Activated effector memory CD4-positive, alpha-beta T cell treated with Interleukin-2 at 50 U/mL for 16 hours (primary cell): ENCODE measurements around the gene SERTM1.

Experiments
- DNase-seq: peaks from one replicate; pipeline ENCODE4 v3.0.0-alpha.2; 2020

The SERTM1 gene

GRCh38 chr13:36673838-36674326 is at the start of gene SERTM1:
Gene SERTM1, plus strand, starts transcription at chr13:36674020. Its CDS starts 21,059 bp downstream, at chr13:36695079.
- no peak for DNase-seq

GRCh38 chr13:36628377-36629056 is 45.3 kb upstream of the SERTM1 start:
- no peak for DNase-seq

GRCh38 chr13:36629057-36629385 is 44.8 kb upstream of the SERTM1 start:
- no peak for DNase-seq

GRCh38 chr13:36630181-36630803 is 43.5 kb upstream of the SERTM1 start:
- no peak for DNase-seq

GRCh38 chr13:36639610-36640009 is 34.2 kb upstream of the SERTM1 start:
- DNase-seq: no peak

- no peak for DNase-seq
Measured at GRCh38 chr13:36650611-36651010, 23.2 kb upstream of the SERTM1 start.

- no peak for DNase-seq
Measured at GRCh38 chr13:36665630-36666029, 8.2 kb upstream of the SERTM1 start.

GRCh38 chr13:36666477-36667229 is 7.2 kb upstream of the SERTM1 start:
- no peak for DNase-seq

- no peak for DNase-seq
Measured at GRCh38 chr13:36668316-36668715, 5.5 kb upstream of the SERTM1 start.

GRCh38 chr13:36673352-36673751 is 468 bp upstream of the SERTM1 start:
- no peak for DNase-seq

- DNase-seq: no peak
Measured at GRCh38 chr13:36674337-36675212, 755 bp downstream of the SERTM1 start.

- no peak for DNase-seq
Measured at GRCh38 chr13:36675213-36675536, 1.4 kb downstream of the SERTM1 start.

- no peak for DNase-seq
Measured at GRCh38 chr13:36680913-36681312, 7.1 kb downstream of the SERTM1 start.

- DNase-seq: no peak
Measured at GRCh38 chr13:36681894-36682624, 8.2 kb downstream of the SERTM1 start.

GRCh38 chr13:36683701-36684100 is 9.9 kb downstream of the SERTM1 start:
- DNase-seq: no peak

- no peak for DNase-seq
Measured at GRCh38 chr13:36685927-36686326, 12.1 kb downstream of the SERTM1 start.

- DNase-seq: no peak
Measured at GRCh38 chr13:36696410-36697010, 22.7 kb downstream of the SERTM1 start.

- DNase-seq: no peak
Measured at GRCh38 chr13:36700170-36700569, 26.4 kb downstream of the SERTM1 start.

GRCh38 chr13:36706755-36707154 is 32.9 kb downstream of the SERTM1 start:
- no peak for DNase-seq

- DNase-seq: no peak
Measured at GRCh38 chr13:36709136-36709890, 35.5 kb downstream of the SERTM1 start.

GRCh38 chr13:36710396-36710795 is 36.6 kb downstream of the SERTM1 start:
- DNase-seq: no peak
